Measurements from ENCODE around the gene NDEL1.

Gene NDEL1

DNA sequence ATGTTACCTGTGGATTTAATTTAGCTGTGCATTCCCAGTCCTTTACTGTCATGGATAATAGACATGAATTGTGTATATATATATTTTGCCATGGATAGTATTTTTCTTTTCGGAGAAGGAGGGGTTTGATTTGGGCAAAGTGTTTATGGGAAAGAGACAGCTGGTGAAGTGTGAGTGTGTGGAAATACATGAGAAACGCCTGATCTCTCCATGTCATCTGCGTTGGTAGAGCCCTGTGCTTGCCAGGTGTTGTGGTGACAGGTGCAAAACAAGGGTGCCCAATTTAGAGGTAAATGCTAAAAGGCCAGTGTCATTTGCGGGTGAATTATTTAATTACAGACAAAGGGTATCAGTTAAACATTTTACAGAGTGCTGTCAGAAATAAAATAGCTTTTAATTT lies 23.4 kb downstream of the NDEL1 start:
- DNase-seq = no peak
- no peak for ATAC-seq

DNA sequence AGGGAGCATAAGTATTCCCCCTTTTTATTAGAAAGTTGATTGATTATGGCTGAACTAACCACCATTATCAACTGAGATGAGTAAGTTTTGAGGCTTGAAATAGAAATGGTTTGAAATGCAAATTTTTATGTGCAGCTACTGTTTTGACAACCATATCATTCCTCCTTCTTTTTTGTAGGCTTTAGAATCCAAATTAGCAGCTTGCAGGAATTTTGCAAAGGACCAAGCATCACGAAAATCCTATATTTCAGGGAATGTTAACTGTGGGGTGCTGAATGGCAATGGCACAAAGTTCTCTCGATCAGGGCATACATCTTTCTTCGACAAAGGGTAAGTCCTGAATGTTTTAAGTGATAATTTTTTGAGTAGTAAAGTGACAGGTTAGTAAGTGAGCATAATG lies 24.1 kb downstream of the NDEL1 start:
- no peak for DNase-seq
- ATAC-seq = no peak

DNA sequence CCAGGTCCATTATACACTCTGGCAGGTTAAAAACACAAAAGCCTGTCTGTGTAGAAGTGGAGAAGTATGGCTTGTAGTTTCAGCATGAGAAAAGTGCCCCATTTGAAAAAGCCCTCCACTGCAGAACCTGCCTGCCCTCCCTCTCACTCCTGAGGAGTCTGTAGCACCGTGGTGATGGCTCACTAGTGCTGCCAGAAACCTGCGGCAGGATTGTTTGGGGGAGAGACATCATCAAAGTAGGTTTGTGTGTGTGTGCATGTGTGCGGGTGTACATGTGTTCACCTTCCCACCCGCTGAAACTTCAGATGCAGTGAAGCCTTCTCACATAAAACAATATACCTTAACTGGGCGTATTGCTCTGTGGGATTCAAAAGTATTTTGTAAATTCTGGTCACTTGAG lies 26.9 kb downstream of the NDEL1 start:
- DNase-seq (no peak), ATAC-seq (no peak)

DNA sequence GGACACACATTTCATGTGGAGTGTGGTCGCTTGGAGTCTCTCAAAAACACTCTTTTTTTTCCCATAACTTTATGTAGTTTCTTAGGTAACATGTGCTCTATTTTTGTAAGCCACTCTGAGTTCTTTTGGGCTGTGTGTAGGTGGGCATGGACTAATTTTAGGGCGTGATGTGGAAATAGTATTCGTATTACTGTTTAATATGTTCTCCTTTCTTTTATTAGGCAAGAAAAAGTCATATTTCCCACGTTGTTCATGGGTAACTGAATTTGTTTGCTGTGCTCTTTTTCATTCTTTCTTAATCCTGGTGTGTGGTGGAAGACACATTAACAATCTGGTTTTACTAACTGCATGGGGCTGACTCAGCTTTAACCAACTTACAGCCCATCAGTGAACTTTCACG lies 27.4 kb downstream of the NDEL1 start:
- no peak for DNase-seq

DNA sequence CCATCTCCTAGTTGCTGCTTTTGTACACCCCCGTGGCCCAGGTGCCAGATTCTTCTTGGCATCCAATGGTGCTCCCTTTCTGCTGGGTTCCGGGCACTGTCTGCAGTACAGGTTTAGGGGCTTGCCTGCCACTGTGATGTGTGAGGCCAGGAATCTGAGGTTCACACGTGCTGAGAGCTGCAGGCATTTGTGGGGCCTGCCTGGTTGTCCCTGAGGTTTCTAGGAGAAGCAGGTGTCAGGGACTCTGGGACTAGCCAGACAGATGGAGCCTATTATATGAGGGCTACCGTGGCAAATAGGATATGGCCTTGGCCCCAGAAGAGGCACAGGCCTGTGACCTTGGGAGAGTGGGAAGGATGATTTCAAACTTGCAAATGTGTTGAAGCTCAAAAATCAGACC lies 29.3 kb downstream of the NDEL1 start:
- DNase-seq = no peak
- no peak for ATAC-seq

More for the DNA sequence above, 27.4 kb downstream of the NDEL1 start:
- ATAC-seq = no peak

DNA sequence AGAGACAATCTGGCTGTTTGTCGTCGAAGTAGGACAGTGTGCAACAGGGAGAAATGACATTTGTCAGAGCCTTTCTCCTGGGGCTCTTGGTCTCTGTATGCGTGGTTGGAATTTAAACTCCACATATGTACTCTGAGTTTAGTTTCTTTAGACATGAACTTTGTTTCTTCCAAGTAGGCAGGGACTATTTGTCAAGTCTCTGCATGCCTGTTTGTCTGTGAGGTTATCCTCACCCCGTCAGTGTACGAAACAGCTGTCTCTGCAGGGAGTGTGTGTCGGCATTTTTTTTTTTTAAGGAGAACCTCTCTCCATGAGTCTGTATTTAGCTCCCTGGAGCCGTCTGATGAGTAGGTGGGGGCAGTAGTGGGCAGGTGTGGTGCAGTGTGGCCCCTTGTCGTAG lies 29.7 kb downstream of the NDEL1 start:
- no peak for DNase-seq
- no peak for ATAC-seq

DNA sequence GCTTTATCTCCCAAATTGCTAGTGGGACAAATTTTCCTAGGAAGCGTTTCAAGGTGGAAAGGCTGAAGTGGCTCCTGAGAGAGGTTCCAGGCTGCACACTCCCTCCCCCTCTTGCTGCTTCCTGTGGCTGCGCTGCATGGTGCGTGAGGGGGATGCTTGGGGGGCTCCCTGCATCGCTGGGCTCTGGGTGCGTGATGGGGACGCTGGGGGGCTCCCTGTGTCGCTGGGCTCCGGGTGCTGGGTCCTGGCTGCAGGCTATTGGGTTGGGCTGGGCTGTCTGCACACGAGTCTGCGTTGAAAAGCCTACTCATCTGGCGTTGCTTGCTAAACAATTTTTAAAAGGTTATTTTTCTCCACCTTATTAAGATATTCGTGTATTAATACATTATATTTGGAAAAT lies 30.1 kb downstream of the NDEL1 start:
- no peak for DNase-seq
- no peak for ATAC-seq

DNA sequence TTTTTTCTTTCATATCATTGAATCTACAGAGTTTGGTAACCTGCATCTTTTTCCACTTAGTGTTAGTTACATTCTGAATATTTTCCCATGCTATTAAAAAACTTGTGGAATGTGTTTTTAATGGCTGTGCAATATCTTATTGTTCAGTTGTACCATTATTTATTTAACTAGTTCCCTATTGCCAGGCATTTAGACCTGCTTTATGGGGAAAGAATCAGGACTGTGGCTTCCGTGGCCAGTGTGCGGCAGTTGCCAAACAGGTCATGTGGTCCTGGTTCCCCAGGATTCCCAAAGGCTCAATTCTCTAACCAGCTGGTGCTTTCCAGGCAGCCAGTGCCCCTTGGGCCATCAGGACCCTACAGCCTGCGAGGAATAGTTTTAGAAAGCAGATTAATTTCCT lies 30.8 kb downstream of the NDEL1 start:
- DNase-seq (no peak), ATAC-seq (no peak)

DNA sequence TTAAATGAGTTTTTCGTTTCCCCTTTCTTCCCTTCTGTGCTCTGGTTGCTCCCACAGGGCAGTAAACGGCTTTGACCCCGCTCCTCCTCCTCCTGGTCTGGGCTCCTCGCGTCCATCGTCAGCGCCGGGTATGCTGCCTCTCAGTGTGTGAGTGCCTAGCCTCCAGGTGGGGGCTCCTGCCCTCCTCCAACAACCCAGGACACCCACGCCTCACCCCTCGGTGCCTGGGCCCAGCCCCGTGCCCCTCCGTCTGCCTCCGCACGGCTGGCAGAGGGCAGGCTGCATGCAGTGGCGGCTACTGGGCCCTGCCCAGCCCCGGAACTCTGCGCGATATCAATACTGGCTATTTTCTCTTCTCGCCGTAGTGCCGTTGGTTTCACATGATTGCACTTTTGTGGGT lies 31.2 kb downstream of the NDEL1 start:
- no peak for DNase-seq
- no peak for ATAC-seq

DNA sequence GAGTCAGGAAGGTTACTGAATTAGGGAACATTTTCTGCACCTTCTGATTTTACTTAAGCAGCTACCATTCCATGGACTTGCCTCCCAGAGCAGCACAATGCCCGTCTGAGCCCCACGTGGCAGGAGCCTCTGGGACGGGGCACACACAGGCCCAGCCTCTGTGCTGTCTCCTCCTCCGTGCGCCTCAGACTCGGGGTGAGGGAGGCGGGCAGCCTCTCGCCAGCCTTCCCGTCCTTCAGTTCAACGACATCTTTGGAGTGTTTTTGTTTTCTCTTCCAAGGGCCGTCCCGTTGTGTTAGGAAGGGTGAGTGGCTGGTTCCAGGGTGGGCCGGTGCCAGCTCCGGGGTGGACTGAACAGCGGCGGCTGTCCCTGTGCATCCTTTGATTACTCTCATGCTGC lies 31.8 kb downstream of the NDEL1 start:
- ATAC-seq = no peak
- no peak for DNase-seq

DNA sequence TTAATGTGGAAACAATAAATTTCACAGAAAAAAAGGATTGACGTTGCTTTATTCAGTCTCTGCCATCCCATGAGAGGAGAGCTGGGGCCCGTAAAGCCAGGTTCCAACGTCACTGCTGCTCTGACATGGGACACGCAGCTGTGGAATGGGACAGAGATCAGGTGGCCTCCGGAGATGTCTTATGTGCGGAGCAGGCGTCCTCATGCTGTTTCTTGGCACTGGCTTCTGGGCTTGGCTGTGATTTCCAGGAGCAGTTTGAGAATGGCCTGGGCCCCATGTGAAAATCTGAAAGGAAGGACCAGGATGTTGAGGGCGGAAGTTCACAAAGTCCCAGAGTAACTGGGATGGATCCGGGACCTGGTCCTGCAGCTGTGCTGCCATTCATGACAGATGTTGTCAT lies 32.4 kb downstream of the NDEL1 start:
- DNase-seq (no peak), ATAC-seq (no peak)

DNA sequence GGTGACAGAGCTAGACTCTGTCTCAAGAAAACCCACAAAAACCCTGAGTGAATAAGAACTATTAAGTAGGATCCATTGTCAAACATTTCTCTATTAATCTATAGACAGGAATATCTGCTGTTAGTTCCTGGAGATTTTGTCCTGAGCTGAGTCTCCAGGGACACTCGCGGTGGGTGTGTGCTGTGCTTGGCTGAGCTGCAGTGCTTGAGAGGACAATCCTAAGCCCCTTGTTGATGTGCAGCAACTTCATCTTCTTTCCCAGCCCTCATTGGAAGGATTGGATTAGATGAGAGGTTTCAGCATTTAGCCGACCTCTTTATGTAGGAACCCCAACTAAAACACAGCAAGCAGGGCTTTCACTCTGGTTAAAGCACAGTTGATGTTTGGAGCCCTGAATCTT lies 33.3 kb downstream of the NDEL1 start:
- DNase-seq (no peak), ATAC-seq (no peak)

DNA sequence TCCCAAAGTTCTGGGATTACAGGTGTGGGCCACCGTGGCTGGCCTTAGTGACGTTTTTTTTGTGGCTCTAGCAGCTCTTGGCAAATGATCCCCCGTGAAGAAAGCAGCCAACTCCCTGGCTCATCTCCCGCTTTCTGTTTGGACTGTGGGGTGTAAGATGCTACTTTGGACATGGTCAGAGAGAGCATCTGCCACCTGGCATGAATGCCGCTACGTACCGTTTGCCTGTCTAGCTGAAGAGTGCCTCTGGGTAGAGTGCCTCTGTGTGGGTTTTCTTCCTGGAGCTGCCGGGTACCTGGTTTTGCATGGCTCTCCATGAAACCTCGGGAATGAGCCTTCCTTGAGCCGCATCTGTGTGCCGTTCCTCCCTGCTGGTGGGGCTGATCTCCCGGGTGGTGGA lies 34.3 kb downstream of the NDEL1 start:
- ATAC-seq = no peak

DNA sequence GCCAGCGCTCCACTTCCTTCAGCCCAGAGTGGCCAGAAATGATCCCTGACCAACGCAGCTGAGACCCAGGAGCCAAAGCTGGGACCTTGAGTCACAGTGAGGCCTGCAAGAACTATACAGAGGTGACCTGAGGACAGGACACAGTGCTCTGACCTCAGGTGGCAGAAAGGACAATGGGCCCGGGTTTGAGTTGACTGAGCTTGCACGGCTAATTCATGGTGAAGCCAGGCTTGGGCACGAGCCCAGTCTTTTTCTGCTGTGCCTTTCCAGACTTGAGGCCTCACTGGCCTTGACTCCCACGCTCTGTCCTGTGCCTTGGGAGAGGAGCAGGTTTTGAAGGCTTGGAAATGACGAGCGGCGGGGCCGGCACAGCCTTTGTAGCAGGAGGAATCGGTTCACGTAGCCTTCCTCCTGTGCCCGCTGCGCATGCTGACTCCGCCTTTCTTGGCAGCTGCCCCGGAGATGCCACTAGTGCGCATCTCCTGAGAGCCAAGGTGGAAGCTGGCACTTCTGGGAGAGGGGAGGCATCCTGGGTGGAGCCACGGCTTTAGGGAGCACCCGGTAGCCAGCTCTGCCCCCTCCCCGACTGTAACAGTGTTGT lies 34.9 kb downstream of the NDEL1 start:
- DNase-seq (no peak), ATAC-seq (no peak)

More for the DNA sequence above, 34.3 kb downstream of the NDEL1 start:
- no peak for DNase-seq

DNA sequence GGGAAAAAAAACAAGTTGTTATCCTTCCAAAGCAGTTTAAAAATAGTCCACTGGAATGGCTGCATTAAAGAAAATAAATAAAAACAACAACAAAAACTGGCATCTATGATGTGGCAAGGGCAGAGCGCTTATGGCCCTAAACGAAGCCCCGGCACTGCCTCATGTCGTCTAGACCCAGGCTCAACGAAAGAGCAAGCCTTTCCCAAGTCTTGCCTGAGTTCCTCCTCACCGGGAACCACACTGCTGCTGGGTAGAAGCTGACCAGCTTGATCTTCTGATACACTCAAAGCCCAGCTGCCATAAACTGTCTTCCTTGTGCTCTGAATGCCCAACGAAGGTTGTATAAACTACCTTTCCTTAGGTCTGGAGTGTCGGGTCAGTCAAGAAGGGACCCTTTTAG lies 37.0 kb downstream of the NDEL1 start:
- ATAC-seq (no peak), DNase-seq (no peak)

DNA sequence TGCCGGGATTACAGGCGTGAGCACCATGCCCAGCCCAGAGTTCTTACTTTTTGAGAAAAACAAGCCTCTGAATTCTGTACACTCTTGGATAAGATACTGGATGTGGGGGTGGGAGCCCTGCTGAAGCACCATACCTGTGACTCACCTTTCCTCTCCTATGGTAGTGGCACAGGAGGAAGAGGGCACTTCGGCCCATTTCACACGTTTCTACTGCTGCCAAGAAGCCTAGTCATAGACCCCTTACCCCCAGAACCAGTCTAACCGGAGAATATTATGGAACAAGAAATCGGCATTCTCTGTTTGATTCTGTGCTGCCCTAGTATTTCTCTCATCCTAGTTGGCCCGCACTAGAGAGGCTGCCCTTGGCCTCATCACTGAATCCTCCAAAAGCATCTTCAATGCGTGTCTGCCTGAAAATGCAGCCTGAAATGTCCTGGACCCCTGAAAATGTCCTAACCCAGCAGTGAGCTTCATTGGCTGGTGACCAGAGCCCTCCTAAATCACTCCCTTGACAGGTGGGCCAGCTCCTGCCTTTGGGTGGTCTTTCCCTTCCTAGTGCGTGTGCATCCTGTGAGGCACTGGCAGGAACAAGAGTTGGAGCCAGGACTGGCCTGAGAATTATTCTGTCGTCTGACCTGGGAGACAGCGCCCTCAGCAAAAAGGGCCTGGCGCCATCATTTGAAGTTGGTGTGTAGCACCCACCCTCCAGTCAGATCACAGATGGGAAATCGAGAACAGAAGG lies 37.9 kb downstream of the NDEL1 start:
- ATAC-seq = no peak

DNA sequence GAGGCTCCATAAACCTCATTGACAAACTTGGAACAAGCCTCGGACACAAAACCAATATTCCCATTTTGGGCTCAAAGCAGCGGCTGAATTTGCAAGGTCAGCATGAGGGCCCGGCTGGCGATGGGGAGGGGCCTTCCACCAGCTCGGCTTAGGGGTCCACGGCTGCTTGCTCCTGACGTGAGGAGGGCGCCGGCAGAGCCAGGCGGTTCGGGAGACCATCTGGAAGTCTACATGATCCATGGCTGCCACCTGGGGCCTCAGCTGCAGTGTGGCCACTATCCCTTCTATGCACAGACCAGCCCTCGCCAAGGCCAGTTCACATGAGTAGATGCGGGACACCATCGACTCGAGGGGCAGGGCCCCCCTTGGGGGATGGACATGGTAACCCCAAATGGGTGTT lies 39.1 kb downstream of the NDEL1 start:
- ATAC-seq = no peak
- no peak for DNase-seq

More for the DNA sequence above, 37.9 kb downstream of the NDEL1 start:
- no peak for DNase-seq

DNA sequence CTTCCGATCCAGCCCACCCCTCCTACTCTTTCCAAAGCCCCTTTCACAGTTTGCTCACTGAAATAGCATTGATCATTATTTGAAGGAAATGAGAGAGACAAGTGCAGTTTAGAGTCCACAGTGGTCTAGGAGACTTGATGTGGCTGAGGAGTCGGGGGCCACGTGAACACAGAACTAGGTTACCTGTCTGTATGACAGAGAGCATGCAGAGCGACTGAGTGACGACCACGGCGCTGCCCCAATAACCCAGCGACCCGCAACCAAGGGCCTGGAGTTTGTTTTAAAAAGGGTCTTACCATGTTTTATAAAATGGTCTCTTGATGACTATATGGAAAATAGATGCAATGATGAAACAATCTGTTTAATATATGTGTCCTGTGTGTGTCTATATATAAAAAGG lies 39.5 kb downstream of the NDEL1 start:
- ATAC-seq = no peak
- DNase-seq = no peak

DNA sequence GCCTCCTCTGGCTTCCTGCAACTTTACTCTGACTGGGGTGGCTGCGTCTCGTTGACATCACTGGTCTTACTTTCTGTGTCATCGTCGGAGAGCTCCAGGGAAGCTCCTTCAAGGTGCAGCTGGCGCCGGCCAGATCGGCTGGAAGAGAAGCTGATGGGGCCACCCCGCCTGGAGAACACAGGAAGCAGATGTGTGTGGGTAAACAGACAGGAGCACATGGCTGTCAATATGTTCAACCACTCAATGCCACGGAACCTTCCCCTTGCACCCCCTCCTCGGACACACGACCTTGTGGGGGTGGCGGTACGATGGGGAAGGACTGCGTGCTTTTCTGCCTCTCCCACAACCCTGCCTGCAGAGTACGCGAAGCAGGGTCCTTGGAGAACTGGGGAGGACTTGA lies 40.1 kb downstream of the NDEL1 start:
- ATAC-seq (no peak), DNase-seq (no peak)

DNA sequence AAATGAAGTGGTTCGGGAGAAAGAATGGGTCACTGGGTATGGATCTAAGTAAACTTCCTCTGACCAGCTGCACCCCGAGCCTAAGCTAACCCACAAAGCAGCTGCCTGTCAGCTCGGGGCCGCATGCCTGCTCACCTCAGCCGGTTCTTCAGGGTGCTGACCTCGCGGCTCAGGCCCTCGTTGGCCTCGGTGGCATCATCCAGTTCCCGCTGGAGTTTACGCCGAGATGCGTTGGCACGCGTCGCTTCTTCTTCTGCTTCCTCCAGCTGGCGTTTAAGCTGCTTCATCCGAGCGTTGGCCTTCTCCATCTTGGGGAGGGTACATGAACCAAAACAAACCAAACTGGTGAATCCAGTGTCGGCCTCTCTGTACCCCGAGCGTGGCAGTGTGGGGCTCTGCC lies 41.1 kb downstream of the NDEL1 start:
- ATAC-seq = no peak
- DNase-seq = no peak

DNA sequence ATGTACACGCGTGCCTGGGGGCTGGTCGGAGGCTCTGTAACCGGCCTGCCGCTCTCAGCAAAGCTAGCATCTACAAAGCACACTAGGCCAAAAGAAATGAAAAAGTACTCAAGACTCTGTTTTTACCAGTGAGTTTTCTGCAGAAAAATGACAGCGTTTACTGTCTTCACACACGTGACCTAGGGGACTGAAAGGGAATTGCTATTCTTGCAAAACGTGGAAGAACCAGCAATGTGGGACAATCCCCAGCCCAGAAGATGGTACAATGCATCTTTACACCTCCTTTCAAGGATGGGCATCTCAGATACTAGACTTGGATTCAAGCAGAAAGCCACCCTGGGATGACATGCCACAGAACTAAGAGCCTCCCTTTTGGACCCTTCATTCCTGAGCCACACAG lies 41.5 kb downstream of the NDEL1 start:
- ATAC-seq (no peak), DNase-seq (no peak)

DNA sequence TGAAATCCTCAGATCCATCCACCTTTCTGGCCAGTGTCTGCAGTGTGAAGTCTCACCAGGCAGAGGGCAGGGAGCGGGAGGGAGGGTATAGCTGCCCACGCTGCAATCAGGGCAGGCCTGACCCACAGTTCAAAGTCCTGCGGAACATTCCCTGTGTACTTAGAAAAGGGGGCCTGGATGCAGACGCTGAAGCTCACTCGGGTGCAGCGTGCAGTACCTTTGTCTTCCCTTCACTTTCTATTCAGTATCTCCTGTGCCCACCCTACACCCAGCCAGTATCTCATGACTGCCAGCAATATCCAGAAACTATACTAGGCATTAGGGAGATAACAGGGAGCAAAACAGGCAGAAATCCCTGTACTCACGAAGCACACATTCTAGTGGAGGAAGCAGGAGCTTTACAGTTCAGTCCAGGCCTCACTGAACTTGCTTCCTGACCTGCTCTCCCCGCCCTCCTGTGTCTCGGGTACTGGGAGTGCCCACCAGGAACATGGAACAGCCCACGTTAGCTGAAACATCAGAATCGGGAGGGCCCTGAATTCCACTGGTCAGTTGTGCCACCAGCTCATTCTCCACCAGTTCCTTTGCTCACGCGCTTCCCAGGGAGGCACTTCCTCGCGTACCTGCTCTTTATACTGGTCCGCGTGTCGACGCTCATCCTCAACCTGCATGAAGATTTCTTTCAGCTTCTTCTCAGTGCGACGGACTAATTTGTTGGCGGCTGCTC lies 42.2 kb downstream of the NDEL1 start:
- ATAC-seq (no peak), DNase-seq (no peak)

DNA sequence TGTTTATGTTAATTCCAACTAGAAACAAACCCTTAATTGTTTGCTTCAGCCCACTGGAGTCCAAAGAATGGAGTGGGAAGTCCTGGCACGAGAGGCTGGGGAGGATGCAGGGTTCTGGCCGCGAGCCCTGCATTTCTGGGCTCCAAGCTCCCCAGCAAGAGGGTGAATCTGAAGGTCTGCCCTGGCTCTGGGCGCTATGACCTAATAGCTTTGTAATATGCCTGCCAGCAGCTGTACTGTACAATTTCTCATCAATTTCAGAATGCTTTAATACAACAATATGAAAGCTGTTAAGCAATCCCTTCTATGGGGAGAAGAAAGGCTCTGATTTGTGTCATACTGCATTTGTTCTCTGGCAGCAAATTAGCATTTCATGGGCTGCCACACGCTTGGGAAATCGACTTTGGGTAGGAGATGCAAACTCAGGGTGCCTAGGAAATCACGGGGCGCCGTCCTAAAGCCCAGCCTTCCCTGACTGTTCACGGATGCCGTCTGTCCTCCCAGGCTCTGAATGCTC lies 43.8 kb downstream of the NDEL1 start:
- DNase-seq = no peak

More for the DNA sequence above, 43.8 kb downstream of the NDEL1 start:
- no peak for ATAC-seq
